MCF 10A (cell line): Measurements from ENCODE around the gene ENO4. TPM values are rescaled to one million over a fixed set of nuclear protein-coding genes. Genes with fewer than 3 reads are reported as not detected.

Source experiments
- BruUV-seq: library from RNA; stranded (reverse); fragments of 400-500 nt; replicated peaks from 2 replicates; lab custom pipeline; 2021; lab: Mats Ljungman, UMichigan
- CTCF ChIA-PET: fragments of 300-600 bp; sonication (Branson Sonifier 250); formaldehyde crosslinking; extraction: SDS; loops from one replicate; lab custom pipeline; 2021; ENCODE audit warnings: antibody characterized with exemption, inconsistent platforms; lab: Yijun Ruan, JAX
- POLR2A ChIA-PET: fragments of 300-600, 350-650 bp; sonication (Branson Sonifier 250); formaldehyde crosslinking; extraction: SDS; loops from one replicate; lab custom pipeline; 2020; ENCODE audit warnings: antibody characterized with exemption, inconsistent platforms; lab: Yijun Ruan, JAX
- DNase-seq: peaks from one replicate; pipeline ENCODE4 v3.0.0-alpha.2; 2018; ENCODE audit not compliant: unreplicated experiment
- H3K27ac Mint-ChIP-seq: one replicate; pipeline ENCODE4 v1.8.0; 2022; ENCODE audit warnings: mild to moderate bottlenecking, low read depth, mixed read lengths; ENCODE audit not compliant: unreplicated experiment
- H3K27me3 Mint-ChIP-seq: one replicate; pipeline ENCODE4 v1.8.0; 2022; ENCODE audit warnings: mixed read lengths; ENCODE audit not compliant: insufficient read depth, unreplicated experiment
- H3K36me3 Mint-ChIP-seq: one replicate; pipeline ENCODE4 v1.8.0; 2022; ENCODE audit warnings: mild to moderate bottlenecking, moderate library complexity, mixed read lengths; ENCODE audit not compliant: insufficient read depth, unreplicated experiment
- H3K4me1 Mint-ChIP-seq: one replicate; pipeline ENCODE4 v1.8.0; 2022; ENCODE audit warnings: mixed read lengths; ENCODE audit not compliant: insufficient read depth, unreplicated experiment
- H3K4me3 Mint-ChIP-seq: one replicate; pipeline ENCODE4 v1.8.0; 2022; ENCODE audit warnings: mild to moderate bottlenecking, moderate library complexity, mixed read lengths; ENCODE audit not compliant: unreplicated experiment
- H3K9me3 Mint-ChIP-seq: one replicate; pipeline ENCODE4 v1.8.0; 2022; ENCODE audit warnings: mixed read lengths; ENCODE audit not compliant: unreplicated experiment
- CTCF ChIP-seq: fragments of 200-600 bp; IDR thresholded peaks from one replicate; pipeline ENCODE4 v1.8.0; 2022; ENCODE audit warnings: antibody characterized with exemption, mild to moderate bottlenecking; ENCODE audit not compliant: unreplicated experiment
- intact Hi-C: fragments of 100-400 bp; cut with micrococcal nuclease; formaldehyde crosslinking; loops from 2 replicates; pipeline ENCODE4 v1.14.1; 2022
- total RNA-seq: library from RNA; stranded (reverse); gene quantifications from 2 replicates; pipeline ENCODE4 v1.2.3, GENCODE V29; 2022

The ENO4 gene
- total RNA-seq, 1 experiment from 2014 or later: not detected

GRCh38 chr10:116819999-116820677 is 29.2 kb upstream of the ENO4 start:
- intact Hi-C loops: no loop called here
- no peak for DNase-seq
- peaks cover 13% of the 10 kb centered on the region for H3K27me3 Mint-ChIP-seq
- H3K9me3 Mint-ChIP-seq: no peaks in the 10 kb centered on the region
- no peak overlapping the region for H3K4me3 Mint-ChIP-seq
- CTCF ChIA-PET: no interaction called here
- H3K36me3 Mint-ChIP-seq: peaks cover under 1% of the 10 kb centered on the region
- H3K4me1 Mint-ChIP-seq: no peaks in the 10 kb centered on the region
- H3K27ac Mint-ChIP-seq: no peak overlapping the region
- POLR2A ChIA-PET: no interaction called here
- TF ChIP-seq CTCF: no peak
- no TSS peak for BruUV-seq

- ChIA-PET CTCF (interaction anchor here (1.2 to 4.4 kb wide), 2 partner anchors 29 to 341 kb away, joined by 6 to 20 read pairs; no protein-coding TSS in a partner anchor), POLR2A (no interaction called here)
- H3K36me3 Mint-ChIP-seq: no peaks in the 10 kb centered on the region
- BruUV-seq: no TSS peak
- TF ChIP-seq CTCF: no peak
- no peaks in the 10 kb centered on the region for H3K4me1 Mint-ChIP-seq
- no peak overlapping the region for H3K4me3 Mint-ChIP-seq
- H3K27me3 Mint-ChIP-seq: no peaks in the 10 kb centered on the region
- no peak overlapping the region for H3K27ac Mint-ChIP-seq
- no peak for DNase-seq
- H3K9me3 Mint-ChIP-seq: no peaks in the 10 kb centered on the region
- intact Hi-C loops: no loop called here
Observed at GRCh38 chr10:116825901-116826300, 23.4 kb upstream of the ENO4 start.

GRCh38 chr10:116826803-116827202 is 22.5 kb upstream of the ENO4 start:
- intact Hi-C loops: no loop called here
- H3K36me3 Mint-ChIP-seq: peaks cover 4% of the 10 kb centered on the region
- POLR2A ChIA-PET: no interaction called here
- CTCF ChIA-PET: interaction anchor here (0.7 to 4.4 kb wide), 3 partner anchors 10 to 348 kb away, joined by 3 to 20 read pairs (median 8); no protein-coding TSS in a partner anchor
- no peaks in the 10 kb centered on the region for H3K9me3 Mint-ChIP-seq
- no peaks in the 10 kb centered on the region for H3K4me1 Mint-ChIP-seq
- no peak overlapping the region for H3K4me3 Mint-ChIP-seq
- H3K27ac Mint-ChIP-seq: no peak overlapping the region
- BruUV-seq: no TSS peak
- H3K27me3 Mint-ChIP-seq: no peaks in the 10 kb centered on the region
- TF ChIP-seq CTCF: no peak
- peak; percentile 63 for DNase-seq

- no peak overlapping the region for H3K27ac Mint-ChIP-seq
- peaks cover 8% of the 10 kb centered on the region for H3K36me3 Mint-ChIP-seq
- ChIA-PET POLR2A (no interaction called here), CTCF (interaction anchor here (0.6 to 4.4 kb wide), 5 partner anchors 10 to 1280 kb away, joined by 3 to 20 read pairs (median 3); no protein-coding TSS in a partner anchor)
- H3K4me1 Mint-ChIP-seq: no peaks in the 10 kb centered on the region
- intact Hi-C loops: no loop called here
- no peak for DNase-seq
- no TSS peak for BruUV-seq
- no peak for TF ChIP-seq CTCF
- H3K9me3 Mint-ChIP-seq: no peaks in the 10 kb centered on the region
- no peaks in the 10 kb centered on the region for H3K27me3 Mint-ChIP-seq
- no peak overlapping the region for H3K4me3 Mint-ChIP-seq
Observed at GRCh38 chr10:116827214-116827671, 22.1 kb upstream of the ENO4 start.
